ENCODE measurements around the gene MSI2.

The MSI2 gene

DNA sequence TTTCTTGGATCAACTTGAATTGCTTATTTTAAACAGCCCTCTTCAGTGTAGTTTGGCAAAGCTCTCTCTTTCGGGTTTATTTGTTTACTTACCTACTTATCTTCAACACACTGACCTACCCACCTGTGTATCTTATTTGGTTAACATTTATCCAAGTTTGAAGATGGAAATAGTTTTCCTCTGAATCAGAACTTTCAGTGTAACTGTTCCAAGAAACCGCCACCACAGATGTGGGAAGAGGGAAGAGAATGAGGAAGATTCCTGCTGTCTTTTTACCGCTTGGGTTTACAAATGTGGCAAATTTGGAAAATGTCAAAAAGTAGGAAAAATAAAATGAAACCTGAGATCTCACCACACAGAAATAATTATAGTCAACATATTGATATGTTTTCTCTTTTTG lies 115.8 kb downstream of the MSI2 start:
- DNase-seq, result no peak

DNA sequence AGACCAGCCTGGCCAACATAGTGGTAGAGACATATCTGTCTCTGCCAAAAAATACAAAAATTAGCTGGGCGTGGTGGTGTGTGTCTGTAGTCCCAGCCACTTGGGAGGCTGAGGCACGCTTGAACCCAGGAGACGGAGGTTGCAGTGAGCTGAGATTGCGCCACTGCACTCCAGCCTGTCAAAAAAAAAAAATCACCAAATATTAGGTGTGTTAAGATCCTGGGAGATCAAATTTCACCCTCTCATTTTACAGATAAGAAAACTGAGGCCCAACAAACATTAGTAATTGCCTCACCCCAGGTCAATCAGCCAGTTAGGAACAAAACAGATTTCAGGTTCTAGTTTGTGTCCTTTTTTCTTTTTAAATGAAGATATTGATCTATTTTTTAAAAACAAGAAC lies 116.7 kb downstream of the MSI2 start:
- DNase-seq, result no peak

DNA sequence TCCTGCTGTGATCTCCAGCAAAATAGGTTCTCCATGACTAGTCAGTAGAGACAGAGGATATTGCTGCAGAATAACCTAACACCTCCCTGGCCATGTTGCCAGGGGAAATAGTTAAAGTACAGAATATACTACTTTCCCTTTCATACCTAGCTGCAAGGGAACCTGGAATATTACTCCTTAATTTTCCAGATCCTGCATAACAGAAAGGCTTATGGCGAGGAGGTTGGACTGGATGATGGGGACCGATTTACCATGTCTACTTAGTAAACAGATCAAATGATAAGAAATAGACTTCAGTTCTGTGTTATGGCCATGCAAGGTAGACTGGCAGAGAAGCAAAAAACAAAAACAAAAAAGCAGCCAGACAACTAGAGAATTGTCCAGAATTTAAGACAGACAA lies 117.4 kb downstream of the MSI2 start:
- no peak for DNase-seq

DNA sequence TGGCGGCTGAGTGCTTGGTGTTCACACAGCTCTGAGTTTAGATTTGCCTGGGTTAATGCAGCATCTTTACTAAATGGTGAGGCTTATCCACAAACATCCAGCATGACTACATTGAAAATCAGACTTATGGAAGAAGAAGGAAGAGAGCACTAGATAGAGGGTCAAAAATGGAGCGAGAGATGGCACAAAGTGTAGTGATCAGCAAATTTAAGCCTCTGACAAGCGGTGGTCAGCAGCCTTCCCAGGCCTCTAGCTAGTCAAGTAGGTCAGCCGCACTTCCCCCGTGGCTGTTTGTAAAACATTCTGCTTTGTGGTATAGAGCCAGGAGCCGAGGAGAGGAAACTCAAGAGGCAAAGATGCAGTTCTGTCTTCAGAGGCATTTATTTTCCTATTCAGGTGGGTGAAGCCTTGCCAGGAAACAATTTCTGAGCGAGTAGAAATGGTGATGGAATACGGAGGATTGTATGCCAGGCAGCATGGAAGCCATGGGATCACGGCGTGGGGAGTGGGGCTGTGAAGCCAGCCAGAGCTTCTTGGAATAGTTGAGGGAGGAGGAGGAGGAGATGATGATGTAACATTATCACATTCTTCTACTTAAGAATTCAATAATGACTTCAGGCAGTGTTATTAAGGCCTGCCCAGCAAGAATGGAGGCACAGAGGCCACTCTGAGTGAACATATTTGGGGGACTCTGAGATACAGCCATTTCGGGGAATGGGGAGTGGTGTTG lies 118.9 kb downstream of the MSI2 start:
- no peak for DNase-seq

DNA sequence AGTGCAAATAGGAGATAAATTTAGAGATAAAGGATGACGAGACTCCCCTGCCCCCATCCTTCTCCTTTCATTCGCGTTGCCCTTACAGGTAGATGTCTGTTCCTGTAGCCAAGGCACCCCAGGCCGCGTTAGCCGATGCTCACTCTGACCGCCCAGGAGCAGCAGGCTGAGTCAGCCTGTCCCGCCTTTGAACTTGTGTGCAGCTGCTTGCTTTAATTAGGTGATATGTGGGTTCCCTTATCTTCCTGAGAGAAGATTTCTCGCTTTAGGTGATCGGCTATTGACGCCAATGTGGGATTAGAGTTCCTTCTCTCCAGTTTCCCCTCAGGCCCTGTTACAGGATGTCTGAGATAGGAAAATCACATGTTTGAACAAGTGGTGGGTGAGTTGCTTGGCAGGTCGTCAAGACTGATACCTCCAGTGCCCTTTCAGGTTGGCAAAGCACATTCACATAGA lies 119.5 kb downstream of the MSI2 start:
- DNase-seq, result no peak

DNA sequence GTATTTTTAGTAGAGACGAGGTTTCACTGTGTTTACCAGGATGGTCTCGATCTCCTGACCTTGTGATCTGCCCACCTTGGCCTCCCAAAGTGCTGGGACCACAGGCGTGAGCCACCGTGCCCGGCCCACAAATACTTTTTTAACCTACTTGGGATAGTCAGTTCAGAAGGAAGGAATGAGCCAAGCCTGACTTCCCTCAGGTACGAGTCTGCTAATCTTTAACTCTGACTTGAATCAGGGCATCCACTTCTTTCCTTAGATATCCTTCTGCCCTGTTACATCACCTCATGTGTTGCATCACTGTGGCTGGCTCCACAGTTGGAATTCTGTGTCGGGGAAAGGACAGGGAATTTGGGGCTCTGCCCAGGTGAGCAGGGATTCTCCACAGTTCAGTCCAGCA lies 120.8 kb downstream of the MSI2 start:
- no peak for DNase-seq

DNA sequence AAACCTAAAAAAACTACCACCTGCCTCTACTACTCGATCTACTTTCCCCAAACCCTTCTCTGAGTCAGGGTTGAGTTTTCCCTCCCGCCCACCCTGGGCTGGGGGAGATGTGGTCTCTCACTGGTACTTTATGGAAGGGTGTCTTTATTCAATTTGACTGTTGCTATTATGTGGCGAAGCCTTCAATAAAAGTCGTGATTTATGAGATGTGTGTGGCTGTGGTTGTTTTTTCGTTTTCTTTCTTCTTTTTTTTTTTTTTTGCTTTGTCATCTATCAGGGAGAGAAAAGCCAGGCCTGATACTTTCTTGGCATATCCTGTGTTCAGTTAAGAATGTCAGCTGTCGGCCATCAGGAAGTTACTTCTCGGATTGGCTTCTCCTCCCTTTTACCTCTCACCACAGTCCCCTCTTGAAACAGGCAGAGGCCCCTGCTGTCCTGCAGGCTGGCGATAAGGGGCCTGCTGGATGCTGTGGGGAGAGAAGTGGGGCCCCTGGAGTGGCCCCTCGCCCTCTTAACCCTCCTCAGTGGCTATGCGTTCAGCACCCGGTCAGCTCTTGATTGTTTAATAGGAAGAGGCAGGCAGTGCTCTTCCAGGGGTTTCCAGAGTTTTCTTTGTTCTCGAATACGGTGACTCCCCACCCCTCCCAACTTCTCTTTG lies 123.0 kb downstream of the MSI2 start:
- DNase-seq, result no peak

DNA sequence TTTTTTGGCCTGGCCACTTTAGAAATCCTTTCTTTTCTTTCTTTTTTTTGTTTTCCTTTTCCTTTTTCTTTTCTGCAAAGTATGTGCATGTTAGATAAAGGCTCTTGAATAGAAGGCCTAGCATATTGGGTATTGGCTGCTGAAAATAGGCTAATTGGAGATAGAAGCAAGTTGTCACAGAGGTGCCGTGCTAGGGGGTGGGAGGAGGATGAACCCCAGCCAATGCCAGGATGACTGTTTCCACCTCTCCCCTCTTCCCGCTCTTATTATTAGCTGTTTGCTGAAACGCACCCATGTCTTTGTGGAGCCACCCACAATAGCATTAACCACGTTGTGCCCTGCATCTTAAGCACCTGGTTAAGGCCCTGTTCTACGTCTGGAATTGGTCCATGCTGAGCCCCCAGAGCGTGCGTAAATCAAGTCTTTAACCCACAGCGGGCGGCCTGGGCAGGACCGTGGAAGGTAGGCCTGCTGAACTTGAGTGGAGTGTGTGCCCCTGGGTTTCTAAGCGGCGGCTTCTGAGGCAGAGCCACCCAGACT lies 123.6 kb downstream of the MSI2 start:
- no peak for DNase-seq

DNA sequence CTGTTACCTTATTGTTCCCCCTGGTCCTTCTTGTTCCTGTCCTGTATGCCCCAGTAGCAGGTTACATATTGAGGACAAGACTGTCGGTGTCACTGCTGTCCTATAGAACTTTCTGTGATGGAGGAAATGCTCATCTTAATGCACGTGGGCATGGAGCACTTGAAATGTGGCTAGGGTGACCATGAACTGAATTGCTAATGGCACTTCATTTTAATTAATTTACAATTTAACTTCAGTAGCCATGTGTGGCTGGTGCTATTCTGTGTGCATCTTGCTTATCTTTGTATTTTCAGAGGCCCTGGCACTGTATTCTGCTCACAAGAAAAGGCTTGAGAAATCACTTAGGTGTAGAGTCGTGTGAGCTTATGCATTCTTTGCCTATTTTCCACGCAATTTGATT lies 125.2 kb downstream of the MSI2 start:
- DNase-seq, result no peak

DNA sequence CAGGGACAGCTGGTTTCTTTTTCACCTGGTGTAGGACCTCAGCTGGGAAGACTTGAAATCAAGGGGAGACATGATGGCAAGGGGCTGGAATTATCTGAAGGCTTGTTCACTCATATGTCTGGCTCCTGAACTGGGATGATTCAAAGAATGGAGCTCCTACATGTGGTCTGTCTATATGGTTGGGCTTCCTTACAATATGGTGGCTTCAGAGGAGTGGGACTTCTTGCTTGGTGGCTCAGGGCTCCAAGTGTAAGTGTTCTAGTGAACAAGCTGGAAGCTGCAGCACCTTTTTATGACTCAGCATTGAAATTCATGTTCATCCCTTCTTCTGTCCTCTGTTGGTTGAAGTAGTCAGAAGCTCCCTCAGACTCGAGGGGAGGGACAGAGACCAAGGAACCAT lies 127.9 kb downstream of the MSI2 start:
- no peak for DNase-seq

DNA sequence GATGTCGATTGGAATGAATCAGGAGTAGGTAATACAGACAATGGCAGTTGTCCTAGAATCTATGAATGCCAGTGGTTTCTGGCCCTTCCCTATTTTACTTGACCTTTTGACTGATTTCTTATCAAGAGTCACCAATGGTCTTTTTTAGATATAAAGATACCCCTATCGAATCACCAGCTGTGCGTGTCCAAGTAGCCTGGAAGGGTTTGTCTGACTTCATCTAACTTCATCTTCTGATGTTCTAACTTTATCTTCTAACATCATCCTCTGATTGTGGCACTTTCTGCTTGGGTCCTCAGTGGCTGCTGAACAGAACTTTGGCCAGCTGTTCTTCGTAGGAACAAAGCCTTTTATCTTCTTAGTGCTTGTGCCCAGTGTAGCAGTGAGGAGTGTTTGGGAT lies 129.7 kb downstream of the MSI2 start:
- no peak for DNase-seq

DNA sequence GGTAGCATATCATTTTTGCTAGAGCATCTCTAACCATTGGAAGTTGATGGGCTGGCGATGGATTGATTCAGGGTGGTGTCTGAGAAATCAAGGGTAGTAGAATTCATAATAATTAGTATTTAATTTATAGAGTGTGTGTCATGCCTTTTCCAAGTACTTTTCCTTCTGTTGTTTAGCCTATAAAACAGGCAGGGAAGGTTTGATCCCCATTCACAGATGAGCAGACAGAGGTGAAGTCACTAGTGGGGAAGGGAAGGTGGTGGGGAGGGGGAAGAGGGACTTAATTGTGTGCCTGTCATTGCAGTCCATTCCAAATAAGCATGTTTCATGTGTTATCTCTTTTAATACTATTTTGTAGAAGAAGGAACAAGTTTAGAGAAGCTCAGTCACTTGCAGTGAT lies 131.3 kb downstream of the MSI2 start:
- no peak for DNase-seq

DNA sequence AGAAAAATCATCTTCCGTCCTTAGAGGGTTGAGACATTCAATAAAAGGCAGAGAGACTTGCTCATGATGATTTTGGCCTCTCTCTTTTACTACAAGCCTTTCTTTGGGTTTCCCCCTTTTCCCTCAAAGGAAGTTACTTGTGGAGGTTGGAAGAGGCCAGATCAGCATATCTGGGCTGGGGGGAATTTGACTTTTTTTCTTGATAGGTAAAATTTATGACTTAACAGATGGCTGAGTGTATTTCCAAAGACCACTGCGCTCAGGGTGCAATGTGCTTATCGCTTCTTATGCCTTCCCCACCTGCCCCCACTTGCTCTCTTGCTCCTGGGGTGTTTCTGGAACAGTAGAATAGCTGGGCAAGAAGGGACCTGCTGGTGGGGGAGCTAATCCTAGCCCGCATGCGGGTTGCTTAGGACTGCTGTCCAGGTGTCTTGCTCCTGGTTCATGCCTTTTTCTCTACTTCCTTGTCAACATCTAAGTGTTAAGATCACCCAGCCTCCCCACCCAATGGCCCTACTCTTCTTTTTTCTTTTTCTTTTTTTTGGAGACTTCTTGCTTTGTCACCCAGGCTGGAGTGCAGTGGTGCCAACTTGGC lies 131.9 kb downstream of the MSI2 start:
- no peak for DNase-seq

DNA sequence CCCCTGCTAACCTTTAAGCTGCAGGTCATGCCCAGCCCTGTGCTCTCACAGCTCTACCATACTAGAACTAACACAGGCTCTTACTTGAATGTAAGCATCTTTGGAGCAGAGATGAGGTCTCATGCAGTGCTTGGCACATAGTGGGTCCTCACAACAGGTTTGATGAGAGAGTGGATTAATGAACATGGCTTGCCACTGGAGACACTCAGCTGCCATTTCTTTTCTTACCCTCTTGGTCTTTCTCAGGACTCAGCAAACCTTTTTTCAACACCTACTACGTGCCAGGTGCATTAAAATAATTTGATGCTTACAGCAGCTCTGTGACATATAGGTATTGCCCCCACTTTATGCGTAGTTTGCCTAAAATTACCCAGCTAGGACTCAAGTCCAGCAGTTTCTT lies 133.2 kb downstream of the MSI2 start:
- no peak for DNase-seq

DNA sequence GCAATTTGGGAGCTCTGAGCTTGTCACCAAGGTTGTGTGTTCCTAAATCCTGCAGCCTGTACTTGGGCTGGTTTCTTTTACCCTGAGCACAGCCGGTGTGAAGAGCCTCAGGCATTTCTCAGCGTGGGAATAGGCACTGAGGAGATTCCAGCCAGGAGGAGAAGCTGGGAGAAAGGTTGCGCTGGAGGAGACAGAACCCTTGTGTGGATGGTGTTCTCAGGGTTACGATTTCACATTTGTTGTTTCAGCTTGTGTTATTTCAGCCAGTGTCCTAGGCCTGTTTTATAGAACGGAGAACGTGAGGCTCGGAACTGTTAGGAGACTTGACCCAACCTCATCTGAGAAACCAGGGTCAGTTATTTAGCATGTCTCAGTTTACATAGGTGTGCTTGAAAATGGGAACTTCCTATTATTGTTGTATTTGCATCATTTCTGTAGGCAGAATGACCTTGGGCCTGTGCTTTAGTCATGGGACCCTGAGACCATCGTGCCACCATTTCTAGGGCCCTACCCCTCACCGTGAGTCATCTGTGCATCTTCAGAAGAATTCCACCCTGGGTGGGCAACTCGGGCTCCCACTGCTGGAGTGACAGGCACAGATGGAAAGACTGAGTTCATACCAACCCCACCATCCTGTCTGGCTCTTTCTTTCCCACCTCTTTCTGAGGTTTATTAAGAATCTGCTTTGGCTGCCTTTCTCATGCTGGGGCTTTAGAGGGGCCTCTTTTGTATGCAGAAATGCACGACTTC lies 134.9 kb downstream of the MSI2 start:
- DNase-seq, result no peak

DNA sequence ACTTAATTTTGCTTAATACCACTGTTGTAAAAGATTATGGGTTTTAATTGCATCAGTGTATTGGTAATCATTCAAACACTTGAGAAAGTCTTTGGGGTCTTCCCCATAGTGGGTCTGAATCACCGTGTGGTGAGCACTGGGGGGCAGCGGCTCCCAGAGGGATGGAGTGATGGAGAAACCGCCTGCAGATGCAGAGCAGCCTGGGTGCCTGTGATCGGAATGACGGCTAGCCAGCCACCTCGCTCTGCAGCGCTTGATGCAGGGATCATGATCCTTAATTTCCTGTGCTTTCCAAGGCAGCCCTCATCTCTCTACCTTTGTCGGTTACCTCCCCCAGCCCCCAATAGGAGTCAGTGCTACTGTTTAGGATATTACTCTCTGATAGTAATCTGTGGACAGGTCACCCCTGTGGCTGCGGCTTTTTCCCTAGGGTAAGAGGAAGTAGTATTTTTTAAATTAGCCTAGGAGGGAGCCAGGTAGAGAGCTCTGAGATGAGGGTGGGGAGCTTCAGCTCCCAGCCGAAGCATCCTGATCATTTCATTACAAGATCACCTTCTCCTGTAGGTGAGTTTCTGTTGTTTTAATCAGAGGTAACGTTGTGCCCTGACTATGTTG lies 135.6 kb downstream of the MSI2 start:
- no peak for DNase-seq

DNA sequence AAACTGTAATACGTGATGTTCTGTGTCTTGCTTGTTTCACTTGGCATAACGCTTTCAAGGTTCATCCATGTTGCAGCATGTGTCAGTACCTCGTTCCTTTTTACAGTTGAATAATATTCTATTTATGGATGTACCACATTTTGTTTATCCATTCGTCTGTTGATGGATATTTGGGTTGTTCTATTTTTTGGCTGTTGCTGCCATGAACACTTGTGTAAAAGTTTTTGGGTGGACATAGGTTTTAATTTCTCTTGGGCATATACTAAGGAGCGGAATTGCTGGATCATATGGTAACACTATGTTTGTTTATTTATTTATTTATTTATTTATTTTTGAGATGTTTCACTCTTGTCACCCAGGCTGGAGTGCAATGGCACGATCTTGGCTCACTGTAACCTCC lies 137.0 kb downstream of the MSI2 start:
- no peak for DNase-seq

DNA sequence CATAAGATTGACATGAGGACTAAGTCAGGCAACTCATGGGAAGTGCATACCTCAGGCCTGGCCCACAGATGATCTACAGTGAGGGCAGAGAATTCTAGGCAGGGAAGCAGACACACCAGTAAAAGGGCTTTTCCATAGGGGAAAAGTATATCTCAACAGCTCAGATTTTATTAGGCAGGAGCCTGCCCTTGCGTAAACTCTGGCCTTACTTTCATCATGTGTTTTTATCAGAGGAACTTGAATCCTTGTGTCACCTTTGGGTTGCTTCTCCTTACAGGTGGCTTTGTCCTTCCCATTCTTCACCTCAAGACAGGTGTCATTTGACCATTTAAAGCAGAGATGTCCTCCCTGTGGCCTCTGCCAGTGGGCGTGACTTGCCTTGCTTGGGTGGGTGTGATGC lies 138.1 kb downstream of the MSI2 start:
- DNase-seq, result no peak

DNA sequence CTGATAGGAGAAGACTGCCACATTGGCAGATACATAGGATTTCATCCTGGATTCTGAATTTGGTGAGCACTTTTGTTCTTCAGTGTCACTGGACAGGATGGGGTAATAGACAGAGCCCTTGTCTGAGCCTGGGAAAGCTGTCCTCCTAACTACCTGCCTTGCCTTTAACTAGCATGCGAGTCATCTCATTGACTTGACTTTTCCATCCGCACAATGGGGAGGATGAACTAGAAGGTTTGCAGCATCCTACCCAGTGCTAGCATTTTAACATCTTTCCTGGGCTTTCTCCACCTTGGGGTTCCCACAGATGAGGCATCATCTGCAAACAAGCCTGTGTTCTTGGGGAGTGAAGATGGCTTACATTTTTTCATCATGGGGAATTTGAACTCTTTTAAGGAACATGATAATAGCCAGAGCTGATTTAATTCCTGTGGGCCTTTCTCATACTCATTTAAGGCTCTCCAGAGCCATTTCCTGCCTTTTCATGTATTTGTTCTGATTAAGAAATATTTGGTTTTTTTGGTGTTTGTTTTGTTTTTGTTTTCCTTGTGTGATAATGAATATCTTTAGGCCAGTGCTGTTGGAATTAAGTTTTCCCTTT lies 139.5 kb downstream of the MSI2 start:
- DNase-seq, result no peak

DNA sequence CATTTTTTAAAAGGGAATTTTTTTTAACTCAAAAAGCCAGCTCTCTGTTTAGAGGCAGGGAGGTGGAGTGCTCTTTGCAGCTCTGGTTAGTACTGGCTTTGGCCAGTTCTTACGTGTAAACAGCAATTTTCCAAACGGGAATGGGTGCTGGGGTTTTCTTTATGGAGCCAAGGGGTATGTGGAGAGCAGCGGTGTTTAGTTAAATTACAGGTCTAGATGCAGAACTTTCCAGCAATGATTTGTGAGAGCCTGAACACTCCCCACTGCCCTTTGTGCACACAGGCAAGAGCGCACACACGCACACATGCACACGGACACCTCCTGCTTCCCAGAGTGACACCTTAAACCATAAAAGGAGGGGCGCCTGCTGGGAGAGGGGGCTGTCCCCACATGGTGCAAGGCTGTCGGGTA lies 140.2 kb downstream of the MSI2 start:
- DNase-seq, result no peak

DNA sequence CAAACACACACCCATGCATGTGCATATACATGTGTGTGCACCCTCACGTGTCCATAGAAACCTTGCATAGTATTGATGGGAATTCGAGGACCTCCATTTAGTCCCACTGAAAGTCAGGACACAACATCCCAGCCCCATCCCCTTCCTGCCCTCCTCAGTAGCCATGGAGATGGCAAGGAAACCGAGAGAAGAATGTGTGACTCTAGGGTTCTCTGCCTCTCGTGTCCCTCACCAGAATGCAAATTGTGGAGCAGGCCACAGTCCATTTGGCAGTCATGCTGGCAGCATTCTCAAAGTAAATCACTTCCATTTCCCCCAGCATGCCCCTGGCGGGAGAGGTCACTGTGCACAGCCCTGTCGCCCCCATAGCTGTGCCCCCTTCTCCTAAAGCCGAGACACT lies 141.1 kb downstream of the MSI2 start:
- DNase-seq, result no peak

DNA sequence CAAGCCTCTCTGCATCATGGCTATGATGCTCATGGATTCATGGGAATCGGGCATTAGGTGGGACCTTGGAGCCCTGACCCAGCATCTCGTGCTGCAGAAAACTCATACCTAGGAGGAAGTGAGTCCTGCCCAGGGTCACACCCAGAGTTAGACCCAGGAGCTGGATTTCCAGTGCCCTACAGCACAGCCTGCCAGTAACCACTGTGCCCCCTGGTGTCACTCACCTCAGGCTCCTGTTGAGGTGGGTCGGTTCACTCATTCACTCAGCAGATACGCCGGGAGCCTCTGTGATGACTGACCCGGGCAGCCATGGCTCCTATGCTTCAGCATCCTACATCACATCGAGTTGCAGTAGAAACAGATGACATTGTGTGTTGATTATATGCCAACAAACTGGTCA lies 143.4 kb downstream of the MSI2 start:
- DNase-seq, result no peak

Measured in inflammatory macrophage (primary cell).